Liver (tissue), 3 donors: ENCODE data around the gene TUBGCP6.

Source experiments
- HNF4G ChIP-seq: IDR thresholded peaks from 2 replicates; pipeline ENCODE4 v1.6.1; 2016; ENCODE audit warnings: antibody characterized with exemption
- JUND ChIP-seq, 2 donors: IDR thresholded peaks; 2 replicates each; pipeline ENCODE4 v1.6.1; 2016; ENCODE audit warnings: antibody characterized with exemption in 2 of 2
- SP1 ChIP-seq: IDR thresholded peaks from 2 replicates; pipeline ENCODE4 v1.6.1; 2018; ENCODE audit warnings: antibody characterized with exemption, mild to moderate bottlenecking
- TAF1 ChIP-seq: conservative IDR thresholded peaks from 2 replicates; pipeline ENCODE4 v1.6.1; 2016; ENCODE audit warnings: antibody characterized with exemption, mild to moderate bottlenecking
- YY1 ChIP-seq: IDR thresholded peaks from 2 replicates; pipeline ENCODE4 v1.6.1; 2016; ENCODE audit warnings: antibody characterized with exemption, mild to moderate bottlenecking
- TF ChIP-seq, protein P1 (sequence below): fragments of 150-350 bp; IDR thresholded peaks from 2 replicates; pipeline ENCODE4 v1.5.1; 2017; ENCODE audit warnings: improper control_type of control experiment, low read depth, low read length; ENCODE audit not compliant: missing input control
- TF ChIP-seq, protein P2 (sequence below): IDR thresholded peaks from 2 replicates; pipeline ENCODE4 v1.6.1; 2016; ENCODE audit warnings: antibody characterized with exemption
- TF ChIP-seq, protein P3 (sequence below): IDR thresholded peaks from 2 replicates; pipeline ENCODE4 v1.6.1; 2016; ENCODE audit warnings: antibody characterized with exemption
- donor health status: healthy.
- donor health status: healthy.

DNA sequence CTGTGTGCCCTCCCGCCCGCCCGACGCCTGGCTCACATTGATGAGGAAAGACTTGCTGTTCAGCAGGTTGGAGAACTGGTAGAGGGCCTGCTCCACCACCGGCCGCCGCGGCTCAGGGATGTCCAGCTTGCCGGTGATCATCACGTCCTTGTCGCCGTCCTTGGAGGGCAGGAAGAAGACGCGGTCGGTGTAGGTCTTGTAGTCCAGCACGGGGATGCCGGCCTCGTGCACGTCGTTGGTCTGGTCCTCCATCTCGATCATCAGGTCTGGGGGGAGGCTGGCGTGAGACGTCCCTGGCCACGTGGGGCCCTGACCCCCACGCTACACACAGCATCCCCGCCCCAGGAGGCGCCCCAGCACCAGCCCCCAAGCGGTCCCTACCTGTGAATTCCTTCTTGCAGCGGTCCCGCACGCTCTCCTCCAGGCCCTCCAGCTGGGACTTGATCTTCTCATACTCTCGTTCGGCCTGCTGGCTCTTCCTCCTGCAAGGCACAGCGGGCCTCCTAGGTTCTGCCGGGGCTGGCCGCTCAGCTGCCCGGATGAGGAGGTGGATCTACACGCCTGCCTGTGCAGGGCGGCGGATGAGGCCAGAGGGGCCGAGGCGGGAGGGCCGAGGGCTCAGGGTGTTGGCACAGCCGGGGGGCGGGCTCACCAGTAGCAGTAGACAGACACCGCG lies 36.0 kb upstream of the TUBGCP6 start:
- no peak for TF ChIP-seq YY1
- TF ChIP-seq JUND (IDR thresholded peaks at IDR 0.05), result no peak
- TF ChIP-seq, protein P1, sequence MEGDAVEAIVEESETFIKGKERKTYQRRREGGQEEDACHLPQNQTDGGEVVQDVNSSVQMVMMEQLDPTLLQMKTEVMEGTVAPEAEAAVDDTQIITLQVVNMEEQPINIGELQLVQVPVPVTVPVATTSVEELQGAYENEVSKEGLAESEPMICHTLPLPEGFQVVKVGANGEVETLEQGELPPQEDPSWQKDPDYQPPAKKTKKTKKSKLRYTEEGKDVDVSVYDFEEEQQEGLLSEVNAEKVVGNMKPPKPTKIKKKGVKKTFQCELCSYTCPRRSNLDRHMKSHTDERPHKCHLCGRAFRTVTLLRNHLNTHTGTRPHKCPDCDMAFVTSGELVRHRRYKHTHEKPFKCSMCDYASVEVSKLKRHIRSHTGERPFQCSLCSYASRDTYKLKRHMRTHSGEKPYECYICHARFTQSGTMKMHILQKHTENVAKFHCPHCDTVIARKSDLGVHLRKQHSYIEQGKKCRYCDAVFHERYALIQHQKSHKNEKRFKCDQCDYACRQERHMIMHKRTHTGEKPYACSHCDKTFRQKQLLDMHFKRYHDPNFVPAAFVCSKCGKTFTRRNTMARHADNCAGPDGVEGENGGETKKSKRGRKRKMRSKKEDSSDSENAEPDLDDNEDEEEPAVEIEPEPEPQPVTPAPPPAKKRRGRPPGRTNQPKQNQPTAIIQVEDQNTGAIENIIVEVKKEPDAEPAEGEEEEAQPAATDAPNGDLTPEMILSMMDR, result no peak
- TF ChIP-seq, protein P2, sequence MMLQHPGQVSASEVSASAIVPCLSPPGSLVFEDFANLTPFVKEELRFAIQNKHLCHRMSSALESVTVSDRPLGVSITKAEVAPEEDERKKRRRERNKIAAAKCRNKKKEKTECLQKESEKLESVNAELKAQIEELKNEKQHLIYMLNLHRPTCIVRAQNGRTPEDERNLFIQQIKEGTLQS, result no peak
- TF ChIP-seq SP1, result no peak
- TF ChIP-seq, protein P3, sequence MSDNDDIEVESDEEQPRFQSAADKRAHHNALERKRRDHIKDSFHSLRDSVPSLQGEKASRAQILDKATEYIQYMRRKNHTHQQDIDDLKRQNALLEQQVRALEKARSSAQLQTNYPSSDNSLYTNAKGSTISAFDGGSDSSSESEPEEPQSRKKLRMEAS, result no peak
- TF ChIP-seq HNF4G, result no peak
- no peak for TF ChIP-seq TAF1
